ENCODE measurements around the gene GIN1.
"Not testable (repeated sequence)": the region's sequence is repeated elsewhere in the genome, so short reads cannot be mapped to it uniquely, and the experiment has no call there.

GIN1 gene

GRCh38 chr5:103119765-103120606 is at the start of gene GIN1, which contains the start of gene PPIP5K2:
Gene GIN1, minus strand, starts transcription at chr5:103120138. Its CDS starts 11,431 bp downstream, at chr5:103108707.
Gene PPIP5K2, plus strand, starts transcription at chr5:103120301. Its CDS starts 9,289 bp downstream, at chr5:103129590.
- peak; percentile 90 for DNase-seq

GRCh38 chr5:103166706-103167105 is 46.8 kb upstream of the GIN1 start:
- no peak for DNase-seq

GRCh38 chr5:103151156-103151555 is 31.2 kb upstream of the GIN1 start:
- DNase-seq: no peak

GRCh38 chr5:103148213-103148612 is 28.3 kb upstream of the GIN1 start:
- no peak for DNase-seq

GRCh38 chr5:103145196-103145595 is 25.3 kb upstream of the GIN1 start:
- DNase-seq: no peak

GRCh38 chr5:103142132-103142531 is 22.2 kb upstream of the GIN1 start:
- DNase-seq: not testable (repeated sequence)

GRCh38 chr5:103139264-103139865 is 19.4 kb upstream of the GIN1 start:
- peak; percentile 47 for DNase-seq

- DNase-seq: no peak
Measured at GRCh38 chr5:103138202-103138690, 18.3 kb upstream of the GIN1 start.

- DNase-seq: no peak
Measured at GRCh38 chr5:103135461-103135860, 15.5 kb upstream of the GIN1 start.

GRCh38 chr5:103133231-103133630 is 13.3 kb upstream of the GIN1 start:
- DNase-seq: no peak

GRCh38 chr5:103132684-103133083 is 12.7 kb upstream of the GIN1 start:
- no peak for DNase-seq

- DNase-seq: no peak
Measured at GRCh38 chr5:103128202-103128601, 8.3 kb upstream of the GIN1 start.

- DNase-seq: no peak
Measured at GRCh38 chr5:103127292-103127817, 7.4 kb upstream of the GIN1 start.

GRCh38 chr5:103126557-103126956 is 6.6 kb upstream of the GIN1 start:
- DNase-seq: no peak

GRCh38 chr5:103122242-103122641 is 2.3 kb upstream of the GIN1 start:
- DNase-seq: no peak

- peak; percentile 8 for DNase-seq
Measured at GRCh38 chr5:103120607-103121200, 766 bp upstream of the GIN1 start.

- peak; percentile 11 for DNase-seq
Measured at GRCh38 chr5:103119070-103119764, 721 bp downstream of the GIN1 start.

GRCh38 chr5:103117471-103117991 is 2.4 kb downstream of the GIN1 start:
- no peak for DNase-seq

- DNase-seq: no peak
Measured at GRCh38 chr5:103114440-103114839, 5.5 kb downstream of the GIN1 start.

- DNase-seq: no peak
Measured at GRCh38 chr5:103112910-103113309, 7.0 kb downstream of the GIN1 start.

- no peak for DNase-seq
Measured at GRCh38 chr5:103111468-103111867, 8.5 kb downstream of the GIN1 start.

GRCh38 chr5:103110403-103110802 is 9.5 kb downstream of the GIN1 start:
- no peak for DNase-seq

- DNase-seq: no peak
Measured at GRCh38 chr5:103109277-103109676, 10.7 kb downstream of the GIN1 start.
